ENCODE data around the gene ADCY10.

The ADCY10 gene

GRCh38 chr1:167763525-167764220 lies 150.3 kb downstream of the ADCY10 start:
- no peak for DNase-seq (ENCODE audit: low read depth, low spot score)
- no peak overlapping the region for H3K27ac ChIP-seq

GRCh38 chr1:167762061-167762746 lies 151.7 kb downstream of the ADCY10 start:
- DNase-seq (ENCODE audit: low read depth, low spot score), result no peak
- H3K27ac ChIP-seq, result no peak overlapping the region

GRCh38 chr1:167761400-167761799 lies 152.5 kb downstream of the ADCY10 start:
- no peak for DNase-seq (ENCODE audit: low read depth, low spot score)
- no peak overlapping the region for H3K27ac ChIP-seq
